K562 (cell line): ENCODE data around the gene ZFYVE26.

Source experiments
- DMBX1 ChIP-seq: fragments of 250-450 bp; sonication (Bioruptor Pico); IDR thresholded peaks from 2 replicates; pipeline ENCODE4 v1.8.0; 2022; ENCODE audit warnings: inconsistent platforms, mild to moderate bottlenecking, moderate library complexity, borderline replicate concordance
- MAFF ChIP-seq: IDR thresholded peaks from 2 replicates; pipeline ENCODE4 v1.6.1; 2012; ENCODE audit warnings: low read length, improper control_type of control experiment
- ZZZ3 ChIP-seq: fragments of 450-650 bp; IDR thresholded peaks from 2 replicates; pipeline ENCODE4 v1.6.1; 2016; ENCODE audit warnings: antibody characterized with exemption, mild to moderate bottlenecking, moderate library complexity
- TF ChIP-seq, protein P1 (sequence below): fragments of 450-650 bp; IDR thresholded peaks from one replicate; pipeline ENCODE4 v1.6.1; 2018; ENCODE audit warnings: mild to moderate bottlenecking, moderate library complexity; ENCODE audit not compliant: partially characterized antibody
- TF ChIP-seq, protein P2 (sequence below), 3 experiments: IDR thresholded peaks in 2 of 3; conservative IDR thresholded peaks in 1 of 3; 2 replicates each; pipeline ENCODE4 v1.5.1; 2011 to 2012; ENCODE audit warnings: low read length in 3 of 3, mild to moderate bottlenecking in 3 of 3, control low read depth in 2 of 3, improper control_type of control experiment in 1 of 3, inconsistent platforms in 1 of 3, low read depth in 1 of 3, mixed read lengths in 1 of 3, moderate library complexity in 1 of 3; ENCODE audit not compliant: insufficient read depth in 2 of 3

DNA sequence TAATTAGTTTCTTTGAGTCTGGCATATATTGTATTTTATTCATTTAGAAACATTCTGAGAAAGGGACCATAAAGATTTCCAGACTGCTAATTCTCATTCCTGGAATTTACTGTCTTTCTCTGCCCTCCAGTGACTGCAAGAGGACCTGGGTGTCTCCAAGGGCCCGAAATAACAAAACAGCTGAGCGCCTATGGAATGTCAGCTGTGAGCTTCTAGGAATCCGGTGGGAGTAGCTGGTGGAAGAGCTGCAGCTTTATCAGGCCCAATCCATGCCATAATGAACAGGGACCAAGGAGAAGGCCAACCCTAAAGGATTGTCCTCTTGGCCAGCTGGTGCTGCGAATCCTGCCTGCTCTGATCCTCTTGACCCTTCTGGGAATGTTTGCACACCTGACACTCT, 82.8 kb downstream of the ZFYVE26 start:
- TF ChIP-seq, protein P1, sequence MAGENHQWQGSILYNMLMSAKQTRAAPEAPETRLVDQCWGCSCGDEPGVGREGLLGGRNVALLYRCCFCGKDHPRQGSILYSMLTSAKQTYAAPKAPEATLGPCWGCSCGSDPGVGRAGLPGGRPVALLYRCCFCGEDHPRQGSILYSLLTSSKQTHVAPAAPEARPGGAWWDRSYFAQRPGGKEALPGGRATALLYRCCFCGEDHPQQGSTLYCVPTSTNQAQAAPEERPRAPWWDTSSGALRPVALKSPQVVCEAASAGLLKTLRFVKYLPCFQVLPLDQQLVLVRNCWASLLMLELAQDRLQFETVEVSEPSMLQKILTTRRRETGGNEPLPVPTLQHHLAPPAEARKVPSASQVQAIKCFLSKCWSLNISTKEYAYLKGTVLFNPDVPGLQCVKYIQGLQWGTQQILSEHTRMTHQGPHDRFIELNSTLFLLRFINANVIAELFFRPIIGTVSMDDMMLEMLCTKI: no peak
- TF ChIP-seq DMBX1: no peak
- TF ChIP-seq, protein P2, sequence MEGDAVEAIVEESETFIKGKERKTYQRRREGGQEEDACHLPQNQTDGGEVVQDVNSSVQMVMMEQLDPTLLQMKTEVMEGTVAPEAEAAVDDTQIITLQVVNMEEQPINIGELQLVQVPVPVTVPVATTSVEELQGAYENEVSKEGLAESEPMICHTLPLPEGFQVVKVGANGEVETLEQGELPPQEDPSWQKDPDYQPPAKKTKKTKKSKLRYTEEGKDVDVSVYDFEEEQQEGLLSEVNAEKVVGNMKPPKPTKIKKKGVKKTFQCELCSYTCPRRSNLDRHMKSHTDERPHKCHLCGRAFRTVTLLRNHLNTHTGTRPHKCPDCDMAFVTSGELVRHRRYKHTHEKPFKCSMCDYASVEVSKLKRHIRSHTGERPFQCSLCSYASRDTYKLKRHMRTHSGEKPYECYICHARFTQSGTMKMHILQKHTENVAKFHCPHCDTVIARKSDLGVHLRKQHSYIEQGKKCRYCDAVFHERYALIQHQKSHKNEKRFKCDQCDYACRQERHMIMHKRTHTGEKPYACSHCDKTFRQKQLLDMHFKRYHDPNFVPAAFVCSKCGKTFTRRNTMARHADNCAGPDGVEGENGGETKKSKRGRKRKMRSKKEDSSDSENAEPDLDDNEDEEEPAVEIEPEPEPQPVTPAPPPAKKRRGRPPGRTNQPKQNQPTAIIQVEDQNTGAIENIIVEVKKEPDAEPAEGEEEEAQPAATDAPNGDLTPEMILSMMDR (IDR thresholded peaks at IDR 0.05 in 2 of 3, conservative IDR thresholded peaks at IDR 0.05 in 1 of 3; ENCODE audit: insufficient read depth in 2 of 3, low read depth in 1 of 3, low read length in 3 of 3): no peak
- TF ChIP-seq ZZZ3: no peak
- TF ChIP-seq MAFF: no peak
